GM19452 (cell line): Measurements from ENCODE around the gene PRPF4.
A peak's percentile ranks its signal among the peaks of the same experiment; 100 is the strongest.
"Not testable (repeated sequence)": the region's sequence is repeated elsewhere in the genome, so short reads cannot be mapped to it uniquely, and the experiment has no call there.

Experiments used
- ATAC-seq: cut with Tn5 transposase; IDR thresholded peaks from one replicate; pipeline ENCODE4 v1.9.1; 2021; ENCODE audit not compliant: unreplicated experiment

The PRPF4 gene

GRCh38 chr9:113267911-113268566 lies 7.4 kb upstream of the PRPF4 start:
- ATAC-seq, result no peak

DNA sequence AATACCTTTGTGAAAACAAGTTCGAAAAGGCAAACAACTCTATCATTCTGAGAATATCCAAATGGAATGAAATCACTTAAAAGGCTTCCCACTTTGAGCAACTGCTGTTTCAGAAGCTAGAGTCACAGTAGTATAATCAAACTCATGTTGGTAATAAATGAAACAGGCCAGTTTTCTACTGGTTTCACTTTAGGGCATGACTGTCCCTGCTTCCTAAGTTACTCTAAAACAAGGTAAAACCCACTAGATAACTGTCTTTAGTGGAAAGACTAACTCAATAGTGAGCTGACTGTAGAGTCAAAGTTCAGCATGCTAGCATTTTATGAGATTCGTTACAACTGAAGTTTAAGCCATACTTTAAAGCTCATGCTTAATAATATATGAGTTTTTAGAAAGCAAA lies 6.1 kb upstream of the PRPF4 start:
- ATAC-seq, result no peak

DNA sequence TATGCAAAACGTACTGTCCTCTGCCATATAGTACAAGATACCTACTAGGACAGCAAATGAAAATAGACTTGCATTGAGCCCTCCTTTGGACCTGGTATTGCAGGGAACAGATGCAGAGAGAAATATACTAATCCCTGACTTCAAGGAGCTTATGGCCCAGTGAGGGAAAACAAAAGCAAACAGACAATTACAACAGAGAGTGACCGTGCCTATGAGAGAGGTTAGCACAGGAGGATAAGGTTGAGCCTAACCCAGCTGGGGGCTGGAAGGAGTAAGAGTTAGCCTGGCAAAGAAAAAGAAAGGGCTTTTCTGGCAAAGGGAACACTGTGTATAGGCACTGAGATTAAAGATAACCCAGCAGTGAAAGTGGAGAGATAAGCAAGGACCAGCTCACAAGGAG lies 5.6 kb upstream of the PRPF4 start:
- no peak for ATAC-seq

GRCh38 chr9:113274474-113275156 lies 843 bp upstream of the PRPF4 start:
- ATAC-seq, result peak; percentile 3

DNA sequence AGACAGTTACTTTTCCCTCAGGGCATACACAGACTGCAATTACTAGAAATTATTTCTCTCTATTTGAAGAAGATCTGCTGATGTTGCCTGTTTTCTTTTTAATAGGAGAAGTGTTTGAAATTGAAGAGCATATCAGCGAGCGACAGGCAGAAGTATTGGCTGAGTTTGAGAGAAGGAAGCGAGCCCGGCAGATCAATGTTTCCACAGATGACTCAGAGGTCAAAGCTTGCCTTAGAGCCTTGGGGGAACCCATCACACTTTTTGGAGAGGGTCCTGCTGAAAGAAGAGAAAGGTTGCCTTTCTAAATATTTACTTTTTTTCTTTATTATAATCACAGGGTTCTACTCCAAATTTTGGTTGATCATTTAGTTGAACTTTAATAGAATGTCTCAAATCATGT lies 3.4 kb downstream of the PRPF4 start:
- no peak for ATAC-seq

DNA sequence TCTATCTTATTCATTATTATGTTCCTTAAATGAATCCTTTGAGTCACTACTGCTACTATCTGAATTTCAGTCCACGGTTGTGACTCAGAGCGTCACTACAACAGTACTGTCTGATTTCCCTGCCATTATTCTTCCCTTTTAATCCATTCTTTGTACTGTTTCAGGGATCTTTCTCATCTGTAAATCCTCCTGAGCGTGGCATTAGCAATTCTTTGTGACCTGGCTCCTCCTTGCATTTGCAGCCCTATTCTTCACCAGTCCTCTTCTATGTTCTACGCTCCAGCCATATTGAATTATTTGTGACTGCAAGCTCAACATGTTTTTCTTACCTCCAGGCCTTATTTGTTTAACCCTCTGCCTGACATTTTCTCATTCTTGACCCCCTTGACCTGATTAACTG lies 5.9 kb downstream of the PRPF4 start:
- no peak for ATAC-seq

DNA sequence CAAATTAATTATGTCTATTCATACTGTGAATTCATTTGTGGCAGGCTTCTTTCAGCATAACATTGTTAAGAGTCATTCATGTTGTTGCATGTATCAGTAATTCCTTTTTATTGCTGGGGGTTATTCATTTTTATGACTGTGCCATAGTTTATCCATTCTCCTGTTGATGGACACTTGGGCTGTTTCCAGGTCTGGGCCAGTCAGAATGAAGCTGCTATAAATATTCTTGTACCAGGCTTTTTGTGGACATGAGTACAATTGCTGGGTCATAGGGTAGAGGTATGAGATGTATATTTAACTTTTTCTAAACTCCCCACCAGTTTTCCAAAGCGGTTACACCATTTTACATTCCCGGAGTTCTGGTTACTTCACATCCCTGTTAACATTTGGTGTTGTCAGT lies 13.6 kb downstream of the PRPF4 start:
- ATAC-seq, result no peak

GRCh38 chr9:113290052-113290607 lies 14.7 kb downstream of the PRPF4 start:
- ATAC-seq, result no peak

DNA sequence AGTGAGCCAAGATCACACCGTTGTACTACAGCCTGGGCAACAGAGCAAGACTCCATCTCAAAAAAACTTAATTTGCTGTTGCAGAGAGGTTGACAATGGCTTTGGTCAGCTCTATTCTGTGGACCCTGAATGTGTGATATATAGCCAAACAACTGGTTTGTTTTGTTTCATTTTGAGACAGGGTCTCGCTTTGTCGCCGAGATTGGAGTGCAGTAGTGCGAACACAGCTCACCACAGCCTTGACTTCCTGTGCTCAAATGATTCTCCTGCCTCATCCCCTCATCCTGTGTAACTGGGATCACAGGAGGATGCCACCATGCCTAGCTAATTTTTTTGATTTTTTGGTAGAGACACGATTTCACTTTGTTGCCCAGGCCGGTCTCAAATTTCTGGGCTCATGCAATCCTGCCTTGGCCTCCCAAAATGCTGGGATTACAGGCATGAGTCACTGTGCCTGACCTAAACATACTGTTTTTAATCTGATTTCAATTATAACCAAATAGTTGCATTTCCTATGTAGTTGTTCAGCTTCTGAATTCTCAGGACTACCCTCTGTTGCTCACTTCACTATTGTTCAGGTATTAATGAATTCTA lies 17.9 kb downstream of the PRPF4 start:
- ATAC-seq, result no peak

- not testable (repeated sequence) for ATAC-seq
These were observed 20.8 kb downstream of the PRPF4 start for GRCh38 chr9:113296247-113296646.

DNA sequence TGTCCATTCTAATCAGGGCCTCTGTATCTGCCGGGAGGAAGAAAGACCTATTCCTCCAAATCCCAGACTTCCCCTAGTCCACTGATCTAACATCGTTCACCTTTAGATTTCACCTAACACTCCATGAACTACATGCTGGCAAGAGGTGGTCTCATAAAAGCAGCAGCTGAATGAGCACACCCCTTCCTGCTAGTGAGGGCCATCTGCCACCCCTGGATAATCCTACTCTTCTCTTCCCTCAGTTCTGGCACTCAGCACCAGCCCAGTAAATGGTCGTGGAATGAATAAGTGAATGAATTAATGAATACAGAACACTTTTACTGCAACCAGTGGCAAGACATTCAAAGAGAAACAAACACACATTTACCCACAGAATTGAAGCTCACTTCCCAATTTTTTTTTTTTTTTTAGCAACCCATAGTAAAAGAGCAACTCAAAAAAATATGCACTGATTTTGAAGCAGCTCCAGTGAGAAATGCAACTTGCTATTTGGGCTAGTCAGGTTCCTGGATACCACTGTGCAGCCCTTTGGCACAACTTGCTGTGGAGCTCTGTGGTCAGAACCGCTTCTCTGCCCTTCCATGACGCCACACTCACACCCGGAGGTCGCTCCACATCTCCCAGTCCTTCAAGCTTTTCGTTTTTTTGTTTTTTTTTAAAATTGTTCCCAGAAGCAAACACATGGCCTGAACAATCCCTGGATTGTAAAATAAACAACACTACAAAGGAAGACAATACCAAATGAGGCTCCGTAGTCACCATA lies 21.5 kb downstream of the PRPF4 start:
- ATAC-seq, result no peak

- ATAC-seq, result no peak
These were observed 22.9 kb downstream of the PRPF4 start for GRCh38 chr9:113298311-113298710.

DNA sequence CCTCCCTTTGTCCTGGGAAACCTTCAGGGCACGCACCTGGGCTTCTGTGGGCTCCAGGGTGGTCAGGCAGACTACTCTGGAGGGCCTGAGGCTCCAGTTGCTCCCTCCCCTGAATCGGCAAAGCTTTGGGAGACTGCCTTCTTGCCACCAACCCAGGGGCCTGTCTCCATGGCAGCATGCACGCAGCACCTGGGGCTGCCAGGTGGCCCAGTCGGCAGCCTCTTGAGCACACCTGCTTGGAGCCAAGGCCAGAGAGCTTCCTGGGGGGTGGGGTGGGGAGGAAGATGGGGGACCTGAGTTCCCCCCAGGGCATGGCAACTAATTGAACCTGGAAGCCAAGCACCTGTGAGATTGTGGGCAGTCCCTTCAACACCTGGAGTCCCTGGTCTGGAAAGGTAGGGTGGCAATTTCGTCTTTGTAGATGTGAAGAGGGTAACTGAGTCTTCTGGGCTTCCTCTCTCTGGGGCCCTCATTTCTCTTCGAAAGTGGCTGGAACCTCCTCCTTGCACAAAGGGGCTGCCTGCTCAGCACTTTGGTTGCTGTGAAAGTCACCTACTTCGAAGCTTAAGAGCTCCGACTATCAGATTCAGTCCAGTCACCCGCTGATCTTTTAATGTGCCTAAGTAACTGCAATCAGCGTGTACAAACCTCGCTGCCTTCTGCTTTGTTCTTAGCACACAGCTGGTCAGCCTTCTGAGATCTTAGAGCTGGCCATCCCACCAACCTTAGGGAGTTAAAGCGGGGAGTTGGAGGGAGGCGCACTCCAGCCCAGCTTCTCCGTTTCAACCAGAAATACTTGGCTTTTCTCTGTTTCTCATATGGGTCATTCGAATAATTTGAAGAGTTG lies 23.7 kb downstream of the PRPF4 start:
- no peak for ATAC-seq

DNA sequence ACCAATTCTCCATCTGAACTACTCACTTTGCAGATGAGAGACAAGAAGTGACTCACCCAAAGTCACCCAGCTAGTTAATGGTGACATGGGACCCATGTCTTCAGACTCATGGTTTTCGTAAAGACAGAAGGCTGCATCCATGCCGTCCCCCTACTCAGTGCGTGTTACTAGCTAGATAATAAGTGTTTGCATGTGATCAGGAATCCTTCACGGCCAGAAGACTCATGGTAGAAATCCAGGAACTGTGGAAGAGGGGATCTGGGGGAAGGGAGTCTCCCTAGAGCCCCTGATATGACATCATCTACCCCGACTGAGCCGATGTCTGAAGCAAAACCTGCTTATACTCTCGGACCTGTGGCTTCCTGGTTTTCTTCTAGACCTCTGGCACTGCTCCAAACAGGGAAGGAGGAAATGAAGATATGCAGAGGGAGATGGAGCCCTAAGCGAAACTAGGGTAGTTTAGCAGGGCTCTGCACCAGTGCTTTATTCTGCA lies 24.4 kb downstream of the PRPF4 start:
- ATAC-seq, result no peak

GRCh38 chr9:113301548-113301947 lies 26.1 kb downstream of the PRPF4 start:
- no peak for ATAC-seq

GRCh38 chr9:113302792-113303418 lies 27.4 kb downstream of the PRPF4 start, which contains the start of gene RNF183:
RNF183 (minus strand) TSS chr9:113303376; CDS start chr9:113298184, 5,192 bp downstream.
- ATAC-seq, result no peak

GRCh38 chr9:113306566-113306965 lies 31.1 kb downstream of the PRPF4 start:
- ATAC-seq, result no peak

GRCh38 chr9:113307396-113307975 lies 32.0 kb downstream of the PRPF4 start:
- no peak for ATAC-seq

DNA sequence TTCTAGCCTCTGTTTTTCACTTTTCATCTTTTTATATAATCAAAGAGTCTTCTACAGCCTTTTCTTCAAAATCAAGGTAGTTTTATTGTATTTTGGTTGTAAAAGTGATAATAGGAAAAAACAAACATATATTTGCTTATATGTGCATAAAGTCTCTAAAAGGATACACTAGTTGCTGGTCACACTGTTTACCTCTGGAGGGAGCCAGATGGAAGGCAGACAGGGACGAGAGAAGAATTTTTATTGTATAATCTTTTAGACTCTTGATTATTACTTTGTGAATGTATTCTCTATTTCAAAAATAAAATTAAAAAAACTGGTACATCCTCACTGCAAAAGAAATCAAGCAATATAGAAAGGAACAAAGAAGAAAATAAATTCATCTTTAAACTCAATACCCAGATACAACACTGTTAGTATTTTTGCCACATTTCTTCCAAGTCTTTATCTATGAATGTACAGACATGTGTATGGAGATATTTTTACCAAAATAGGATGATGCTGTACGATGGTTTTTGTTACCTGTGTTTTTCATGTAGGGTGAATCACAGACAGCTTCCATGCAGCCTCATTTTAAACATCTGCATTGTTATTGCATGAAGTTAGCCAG lies 33.9 kb downstream of the PRPF4 start:
- no peak for ATAC-seq
